GM18520 (cell line): ENCODE data around the gene IL6ST.

ENCODE experiments used
- ATAC-seq: cut with Tn5 transposase; IDR thresholded peaks from one replicate; pipeline ENCODE4 v1.9.1; 2021; ENCODE audit not compliant: unreplicated experiment

The IL6ST gene

DNA sequence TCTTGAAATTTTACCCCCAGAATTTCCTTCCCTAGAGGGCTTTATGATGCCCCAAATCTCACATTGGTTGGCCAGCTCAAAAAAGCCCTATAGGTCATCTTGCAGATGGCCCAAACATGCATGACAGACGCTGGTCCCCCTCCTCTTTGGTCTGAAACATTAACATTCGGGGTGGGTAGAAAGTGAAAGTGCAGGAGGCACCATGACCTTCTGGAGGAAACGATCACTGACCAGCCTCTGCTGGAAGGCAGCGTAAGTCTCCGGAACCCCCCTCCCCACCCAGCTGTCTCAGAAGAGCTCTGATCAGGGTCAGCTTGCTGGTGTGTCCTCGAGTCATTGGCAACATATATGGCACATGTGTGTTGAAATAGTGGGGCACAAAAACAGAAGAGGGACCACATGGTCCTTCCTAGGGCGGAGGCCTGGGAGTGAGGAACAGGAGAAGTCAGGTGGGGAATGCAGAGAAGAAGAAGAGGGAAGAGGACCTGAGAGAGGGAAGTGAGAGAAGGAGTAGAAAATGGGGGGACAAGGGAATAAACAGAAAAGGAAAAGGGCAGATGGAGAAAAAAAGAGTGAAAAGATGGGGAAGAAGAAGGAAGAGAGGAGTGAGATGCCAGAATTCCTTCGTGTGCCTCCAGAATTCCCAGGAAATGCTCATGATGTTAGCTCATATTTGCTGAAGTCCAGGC is 97.4 kb downstream of the IL6ST start:
- ATAC-seq = no peak

DNA sequence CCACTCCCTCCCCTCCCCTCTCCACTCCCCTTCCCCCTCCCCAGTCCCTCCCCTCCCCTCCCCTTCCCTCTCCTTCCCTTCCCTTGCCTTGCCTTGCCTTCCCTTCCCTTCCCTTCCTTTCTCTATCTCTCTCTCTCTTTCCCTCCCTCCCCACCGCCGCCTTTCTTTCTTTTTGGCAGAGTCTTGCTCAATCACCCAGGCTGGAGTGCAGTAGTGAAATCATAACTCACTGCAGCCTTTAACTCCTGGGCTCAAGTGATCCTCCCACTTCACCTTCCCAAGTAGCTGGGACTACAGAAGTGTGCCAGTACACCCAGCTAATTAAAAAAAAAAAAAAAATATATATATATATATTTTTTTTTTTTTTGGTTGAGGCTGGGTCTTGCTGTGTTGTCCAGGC is 98.1 kb downstream of the IL6ST start:
- no peak for ATAC-seq

DNA sequence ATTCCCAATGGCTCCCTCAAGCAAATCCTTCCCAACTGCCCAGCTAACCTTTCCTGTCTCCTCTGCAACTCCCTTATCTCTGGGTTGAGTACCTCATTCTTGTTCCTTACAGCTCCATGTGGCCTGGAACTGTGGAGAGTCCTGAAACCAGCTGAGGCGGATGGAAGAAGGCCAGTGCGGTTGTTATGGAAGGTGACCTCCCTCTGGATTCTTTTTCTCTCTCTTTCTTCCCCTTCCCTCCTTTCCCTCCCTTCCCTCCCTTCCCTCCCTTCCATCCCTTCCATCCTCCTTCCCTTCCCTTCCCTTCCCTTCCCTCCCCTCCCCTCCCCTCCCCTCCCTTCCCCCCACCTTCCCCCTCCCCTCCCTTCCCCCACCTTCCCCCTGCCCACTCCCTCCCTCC is 98.5 kb downstream of the IL6ST start:
- no peak for ATAC-seq

DNA sequence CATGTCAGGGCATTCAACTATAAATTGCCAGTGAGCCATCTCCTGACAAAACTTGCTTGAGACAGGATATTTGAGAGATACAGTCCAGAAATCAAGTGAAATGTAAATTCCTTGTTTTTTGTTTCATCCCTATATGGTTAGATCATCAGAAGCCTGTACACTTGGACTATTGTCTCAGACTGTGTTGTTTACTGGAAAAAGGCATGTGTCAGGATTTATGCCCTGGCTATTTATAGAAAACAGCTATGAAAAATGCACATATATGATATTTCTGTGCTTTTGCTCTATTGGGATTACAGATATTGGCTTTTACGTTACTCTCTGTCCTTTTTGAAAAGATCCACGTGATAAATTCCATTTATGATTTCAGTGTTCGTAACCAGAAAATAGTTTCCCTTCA is 99.4 kb downstream of the IL6ST start:
- ATAC-seq = no peak

DNA sequence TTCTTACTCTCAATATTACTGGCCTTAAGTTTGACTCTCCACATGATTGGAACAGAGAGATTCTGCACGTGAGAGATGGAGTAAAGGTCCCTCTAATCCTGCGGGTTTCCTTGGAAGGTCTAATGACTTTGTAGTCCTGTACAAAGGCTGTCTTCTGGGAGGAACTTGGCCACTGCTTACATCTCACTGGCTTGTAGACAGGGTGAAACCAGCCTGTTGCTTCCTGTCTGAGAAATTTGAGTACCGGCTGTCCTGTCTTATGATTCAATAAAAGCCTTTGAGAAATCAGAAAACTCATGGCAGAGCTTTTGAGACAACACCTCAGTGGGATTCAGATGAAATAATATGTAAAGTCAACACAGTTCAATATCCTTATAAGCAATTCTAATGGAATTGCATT is 100.6 kb downstream of the IL6ST start:
- no peak for ATAC-seq

DNA sequence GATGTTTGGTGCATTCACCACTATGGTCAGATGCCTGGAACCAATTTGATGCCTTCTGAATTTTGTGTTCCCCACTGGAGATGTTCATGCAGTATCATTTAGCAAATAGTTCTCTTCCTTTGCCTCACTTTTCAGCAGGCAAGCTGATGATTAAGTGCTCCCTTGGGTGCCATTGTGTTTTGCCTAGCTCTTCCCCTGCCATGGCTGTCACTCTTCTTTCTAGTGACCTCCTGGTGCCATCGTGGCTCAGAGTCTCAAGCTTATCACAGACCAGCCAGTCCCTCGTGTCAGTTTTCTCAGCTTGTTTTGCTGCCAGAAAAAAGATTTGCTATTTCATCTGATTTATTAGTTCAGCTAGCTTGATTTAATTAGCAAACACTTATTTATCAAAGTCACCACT is 102.3 kb downstream of the IL6ST start:
- no peak for ATAC-seq

DNA sequence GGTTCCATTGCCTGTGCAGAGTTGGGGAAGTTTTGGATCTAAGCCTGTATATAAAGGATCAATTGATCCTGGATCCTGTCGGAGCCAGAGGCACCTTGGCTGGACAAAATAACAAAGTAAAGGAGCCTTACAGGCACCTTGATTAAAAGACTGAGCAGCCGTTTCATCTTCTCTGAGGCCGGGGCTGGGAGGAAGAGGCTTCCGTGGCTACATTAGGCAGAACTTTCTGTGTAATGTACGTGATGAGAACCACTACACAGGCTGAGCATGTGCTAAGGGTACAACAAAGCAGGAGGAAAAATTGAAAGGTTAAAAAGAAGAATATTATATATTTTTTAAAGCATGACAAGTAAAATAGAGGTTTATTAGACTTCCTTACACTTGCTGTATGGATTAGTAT is 106.6 kb downstream of the IL6ST start:
- ATAC-seq = no peak

DNA sequence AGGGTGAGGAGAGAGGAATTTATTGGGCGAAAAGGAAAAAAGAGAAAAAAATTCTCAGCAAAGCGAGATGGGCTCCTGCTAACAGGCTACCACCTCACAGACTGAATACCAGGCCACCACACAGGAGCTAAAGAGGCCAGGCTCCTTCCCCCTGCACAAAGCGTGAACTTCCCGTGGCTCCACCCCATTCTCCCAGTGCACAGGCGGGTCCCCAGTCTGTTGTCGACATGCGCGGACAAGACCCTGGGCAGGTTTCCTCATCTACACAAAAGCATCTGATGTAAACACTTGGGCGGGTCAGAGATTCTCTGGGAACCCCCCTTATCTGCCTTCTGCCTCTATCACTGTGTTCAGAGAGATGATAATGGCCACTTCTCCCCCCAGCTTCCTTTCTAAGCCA is 109.4 kb downstream of the IL6ST start:
- ATAC-seq = no peak
